ENCODE results near the gene PRKG2. TPM values are rescaled to one million over a fixed set of nuclear protein-coding genes. Genes with fewer than 3 reads are reported as not detected.

PRKG2 gene
- total RNA-seq, 3 donors from 2014 or later, result 1.2 to 3.5 (median 1.3) TPM

GRCh38 chr4:81204571-81204970 is 10.5 kb downstream of the PRKG2 start:
- no peaks in the 10 kb centered on the region for H3K36me3 ChIP-seq
- H3K4me3 ChIP-seq, result no peak overlapping the region
- intact Hi-C loops (cut with DNase I; ENCODE audit: low total_unique reads), result no loop called here
- DNase-seq (ENCODE audit: low spot score in 2 of 2), result no peak
- TF ChIP-seq POLR2AphosphoS5 (IDR thresholded peaks at IDR 0.05), result no peak
- no peak for TF ChIP-seq POLR2A (IDR thresholded peaks at IDR 0.05)
- no peak for TF ChIP-seq CTCF (IDR thresholded peaks at IDR 0.05)
- no peaks in the 10 kb centered on the region for H3K27me3 ChIP-seq
- H3K27ac ChIP-seq, result no peak overlapping the region
- no peaks in the 10 kb centered on the region for H3K4me1 ChIP-seq
- H3K9me3 ChIP-seq, result no peaks in the 10 kb centered on the region

- Histone ChIP-seq H3K9me3 (no peaks in the 10 kb centered on the region), H3K4me1 (no peaks in the 10 kb centered on the region), H3K27ac (no peak overlapping the region), H3K4me3 (no peak overlapping the region), H3K27me3 (no peaks in the 10 kb centered on the region), H3K36me3 (no peaks in the 10 kb centered on the region)
- intact Hi-C loops (cut with DNase I; ENCODE audit: low total_unique reads), result no loop called here
- TF ChIP-seq POLR2A (IDR thresholded peaks at IDR 0.05) (no peak), POLR2AphosphoS5 (IDR thresholded peaks at IDR 0.05) (no peak), CTCF (IDR thresholded peaks at IDR 0.05) (no peak)
- no peak for DNase-seq (ENCODE audit: low spot score in 2 of 2)
These were observed 15.2 kb downstream of the PRKG2 start for GRCh38 chr4:81199831-81200230.

GRCh38 chr4:81198609-81199008 is 16.4 kb downstream of the PRKG2 start:
- no peak for DNase-seq (ENCODE audit: low spot score in 2 of 2)
- intact Hi-C loops (cut with DNase I; ENCODE audit: low total_unique reads), result no loop called here
- no peaks in the 10 kb centered on the region for H3K36me3 ChIP-seq
- no peak overlapping the region for H3K27ac ChIP-seq
- no peaks in the 10 kb centered on the region for H3K27me3 ChIP-seq
- H3K4me1 ChIP-seq, result no peaks in the 10 kb centered on the region
- H3K9me3 ChIP-seq, result no peaks in the 10 kb centered on the region
- no peak overlapping the region for H3K4me3 ChIP-seq
- no peak for TF ChIP-seq CTCF (IDR thresholded peaks at IDR 0.05)
- TF ChIP-seq POLR2A (IDR thresholded peaks at IDR 0.05), result no peak
- no peak for TF ChIP-seq POLR2AphosphoS5 (IDR thresholded peaks at IDR 0.05)

GRCh38 chr4:81197864-81198524 is 17.0 kb downstream of the PRKG2 start:
- DNase-seq (ENCODE audit: low spot score in 2 of 2), result no peak
- Histone ChIP-seq H3K27me3 (no peaks in the 10 kb centered on the region), H3K27ac (no peak overlapping the region), H3K4me3 (no peak overlapping the region), H3K4me1 (no peaks in the 10 kb centered on the region), H3K9me3 (no peaks in the 10 kb centered on the region), H3K36me3 (no peaks in the 10 kb centered on the region)
- intact Hi-C loops (cut with DNase I; ENCODE audit: low total_unique reads), result no loop called here
- no peak for TF ChIP-seq POLR2A (IDR thresholded peaks at IDR 0.05)
- no peak for TF ChIP-seq POLR2AphosphoS5 (IDR thresholded peaks at IDR 0.05)
- TF ChIP-seq CTCF (IDR thresholded peaks at IDR 0.05), result no peak

- DNase-seq (ENCODE audit: low spot score in 2 of 2), result no peak
- no peaks in the 10 kb centered on the region for H3K27me3 ChIP-seq
- H3K4me1 ChIP-seq, result no peaks in the 10 kb centered on the region
- no peak for TF ChIP-seq POLR2A (IDR thresholded peaks at IDR 0.05)
- TF ChIP-seq CTCF (IDR thresholded peaks at IDR 0.05), result no peak
- TF ChIP-seq POLR2AphosphoS5 (IDR thresholded peaks at IDR 0.05), result no peak
- H3K27ac ChIP-seq, result no peak overlapping the region
- H3K4me3 ChIP-seq, result no peak overlapping the region
- H3K36me3 ChIP-seq, result no peaks in the 10 kb centered on the region
- intact Hi-C loops (cut with DNase I; ENCODE audit: low total_unique reads), result no loop called here
- no peaks in the 10 kb centered on the region for H3K9me3 ChIP-seq
These were observed 18.8 kb downstream of the PRKG2 start for GRCh38 chr4:81196126-81196650.
